GM03348 (cell line): ENCODE results near the gene CTIF.
"Not testable (repeated sequence)": the region's sequence is repeated elsewhere in the genome, so short reads cannot be mapped to it uniquely, and the experiment has no call there.

Experiments used
- DNase-seq: peaks from one replicate; pipeline ENCODE4 v3.0.0; 2012; ENCODE audit warnings: low spot score

CTIF gene

DNA sequence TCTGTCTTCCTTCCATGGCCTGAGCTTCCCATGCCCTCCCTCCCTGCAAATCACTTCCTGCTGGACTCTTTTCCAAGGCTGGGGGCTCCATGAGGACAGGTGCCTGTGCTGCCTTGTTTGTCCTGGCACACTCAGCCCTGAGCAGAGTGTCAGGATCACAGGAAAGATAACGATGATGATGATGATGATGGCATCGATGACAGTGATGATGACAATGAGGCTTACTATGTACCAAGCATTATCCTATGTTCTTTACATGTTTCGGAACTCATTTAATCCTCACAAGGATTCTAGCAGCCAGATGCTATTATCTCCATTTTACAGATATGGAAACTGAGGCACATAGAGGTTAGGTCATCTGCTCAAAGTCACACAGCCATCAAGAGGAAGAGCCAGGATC, 170.0 kb downstream of the CTIF start:
- no peak for DNase-seq

DNA sequence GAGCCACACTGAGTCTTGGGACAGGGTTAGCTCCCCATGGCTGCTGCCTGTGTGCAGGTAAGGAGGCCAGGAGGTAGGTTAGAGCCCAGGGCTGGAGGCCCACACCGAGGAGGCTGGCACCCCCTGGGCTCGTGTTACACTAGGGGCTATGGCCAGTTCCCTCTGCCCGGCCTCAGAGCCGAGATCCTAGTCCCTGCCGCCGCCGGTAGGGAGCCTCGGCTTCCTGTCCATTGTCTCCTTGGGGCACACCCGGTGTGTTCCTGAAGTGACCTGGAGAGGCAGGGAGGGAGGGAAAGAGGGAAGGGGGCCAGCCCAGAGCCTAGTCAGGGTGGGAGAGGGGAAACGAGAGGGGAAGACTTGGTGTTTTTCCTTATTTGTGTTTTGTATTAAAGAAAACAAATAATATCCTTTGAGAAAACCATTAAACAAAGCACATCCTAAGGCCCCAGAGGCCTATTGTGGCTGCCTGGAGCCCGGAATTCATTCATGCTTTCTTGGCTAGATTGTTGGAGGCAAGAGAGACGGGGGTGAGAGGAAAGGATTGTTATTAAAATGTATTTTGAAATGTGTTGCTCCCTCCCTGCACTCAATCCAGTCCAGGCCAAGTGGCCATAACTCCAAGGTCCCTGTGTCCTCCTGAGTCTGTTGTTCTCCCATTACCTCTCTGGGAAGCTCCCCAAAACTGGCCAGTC, 170.7 kb downstream of the CTIF start:
- no peak for DNase-seq

DNA sequence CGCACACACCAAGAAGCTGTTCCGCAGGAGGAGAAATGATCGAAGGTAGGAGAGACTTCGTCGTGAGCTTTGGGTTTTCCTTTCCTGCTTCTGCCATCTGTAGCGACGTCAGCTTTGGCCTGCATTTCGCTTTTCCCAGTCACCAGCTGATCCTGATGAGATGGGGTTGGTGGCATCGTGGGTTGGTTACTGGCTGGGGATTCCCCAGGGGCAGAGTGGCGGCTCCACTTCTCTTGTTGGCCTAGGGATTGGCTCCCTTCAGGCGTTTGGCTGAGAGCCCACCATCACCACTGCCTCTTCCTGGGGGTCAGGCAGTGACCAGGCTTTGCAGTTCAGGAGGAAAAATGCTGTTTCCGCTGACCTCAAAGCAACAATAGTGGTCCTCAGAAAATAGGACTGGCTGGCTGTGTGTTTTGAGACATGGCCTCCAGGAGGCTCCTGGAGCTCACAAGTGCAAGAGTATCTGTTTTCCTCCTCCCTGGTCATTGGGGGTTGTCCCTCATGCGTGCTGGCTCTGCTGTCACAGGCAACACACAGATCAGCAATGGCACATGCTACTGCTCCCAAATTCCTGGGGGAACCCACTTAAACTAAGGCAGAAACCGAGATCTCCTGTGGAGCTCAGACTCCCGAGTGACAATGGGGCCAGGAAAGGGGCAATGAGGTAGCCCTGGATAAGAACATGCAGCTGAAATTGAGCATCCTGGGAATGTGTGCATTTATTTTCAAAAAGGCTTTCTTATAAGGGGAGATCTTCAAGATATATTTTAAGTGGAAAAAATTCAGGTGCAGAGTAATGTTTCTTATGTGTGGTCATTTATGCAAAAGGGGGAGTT, 173.0 kb downstream of the CTIF start:
- peak; percentile 62 for DNase-seq

GRCh38 chr18:48713309-48713708, 174.5 kb downstream of the CTIF start:
- no peak for DNase-seq

DNA sequence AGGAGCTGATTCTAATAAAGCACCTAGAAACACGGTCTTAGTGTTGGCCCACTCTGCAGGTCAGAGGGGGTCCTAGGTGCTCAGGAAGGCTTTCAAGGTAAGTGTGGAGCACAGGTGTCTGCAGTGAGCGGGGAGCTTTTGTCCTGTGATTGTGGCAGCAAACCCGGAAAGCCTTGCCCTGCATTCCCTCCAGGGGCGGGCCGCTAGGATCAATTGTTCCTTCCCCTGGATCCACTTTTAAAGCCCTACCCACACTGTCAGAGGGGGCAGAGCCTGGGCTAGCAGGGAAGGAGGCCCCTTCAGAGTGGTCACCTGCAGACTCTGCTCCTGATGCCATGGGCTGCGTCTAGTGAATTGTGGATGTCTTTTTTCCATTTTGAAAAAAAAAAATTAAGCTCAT, 176.0 kb downstream of the CTIF start:
- DNase-seq, result no peak

- DNase-seq, result peak; percentile 64
Measured at GRCh38 chr18:48715711-48716361, 177.0 kb downstream of the CTIF start.

GRCh38 chr18:48717227-48717626, 178.4 kb downstream of the CTIF start:
- not testable (repeated sequence) for DNase-seq

DNA sequence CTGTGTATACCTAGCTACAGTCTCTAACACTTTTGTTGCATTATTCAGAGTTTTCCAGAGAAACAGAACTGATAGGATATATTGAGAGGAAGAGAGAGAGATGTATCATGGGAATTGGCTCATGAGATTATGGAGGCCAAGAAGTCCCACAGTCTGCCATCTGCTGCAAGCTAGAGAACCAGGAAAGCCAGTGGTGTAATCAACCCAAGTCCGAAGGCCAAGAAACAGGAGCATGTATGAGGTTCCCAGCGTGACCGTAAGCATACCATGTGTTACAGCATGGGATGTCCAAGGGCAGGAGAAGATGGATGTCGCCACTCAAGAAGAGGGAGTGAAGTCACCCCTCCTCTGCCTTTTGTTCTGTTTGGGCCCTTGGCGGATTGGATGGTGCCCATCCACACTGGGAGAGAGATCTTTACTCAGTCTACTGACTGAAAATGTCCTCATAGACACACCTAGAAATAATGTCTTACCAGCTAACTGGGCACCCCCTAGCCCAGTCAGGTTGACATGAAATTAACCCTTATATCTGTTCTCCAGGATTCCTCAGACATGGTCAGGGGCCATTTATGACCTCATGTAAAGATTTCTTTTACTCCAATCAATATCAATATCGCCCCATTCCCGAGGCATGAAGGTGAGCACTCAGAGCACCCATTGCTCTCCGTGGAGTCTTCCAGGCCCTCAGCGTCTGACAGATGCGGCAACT, 179.6 kb downstream of the CTIF start:
- no peak for DNase-seq

DNA sequence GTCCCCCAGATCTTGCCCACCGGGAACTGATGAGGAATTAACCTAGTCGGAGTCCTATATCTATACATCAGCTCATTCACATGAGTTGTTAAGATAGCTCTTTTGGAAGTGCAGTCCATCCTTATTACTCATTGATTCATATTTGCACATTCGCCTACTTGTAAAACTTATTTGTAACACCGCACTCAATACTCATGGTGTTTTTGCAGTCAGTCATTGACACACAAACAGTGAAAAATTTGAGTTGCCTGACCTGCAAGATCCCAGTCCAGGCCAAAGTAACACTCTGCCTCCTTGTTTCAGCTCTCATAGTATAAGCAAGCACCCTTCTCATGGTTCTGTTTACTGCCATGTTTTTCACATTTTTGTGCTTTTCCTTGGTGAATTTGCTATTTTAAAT, 180.6 kb downstream of the CTIF start:
- no peak for DNase-seq

DNA sequence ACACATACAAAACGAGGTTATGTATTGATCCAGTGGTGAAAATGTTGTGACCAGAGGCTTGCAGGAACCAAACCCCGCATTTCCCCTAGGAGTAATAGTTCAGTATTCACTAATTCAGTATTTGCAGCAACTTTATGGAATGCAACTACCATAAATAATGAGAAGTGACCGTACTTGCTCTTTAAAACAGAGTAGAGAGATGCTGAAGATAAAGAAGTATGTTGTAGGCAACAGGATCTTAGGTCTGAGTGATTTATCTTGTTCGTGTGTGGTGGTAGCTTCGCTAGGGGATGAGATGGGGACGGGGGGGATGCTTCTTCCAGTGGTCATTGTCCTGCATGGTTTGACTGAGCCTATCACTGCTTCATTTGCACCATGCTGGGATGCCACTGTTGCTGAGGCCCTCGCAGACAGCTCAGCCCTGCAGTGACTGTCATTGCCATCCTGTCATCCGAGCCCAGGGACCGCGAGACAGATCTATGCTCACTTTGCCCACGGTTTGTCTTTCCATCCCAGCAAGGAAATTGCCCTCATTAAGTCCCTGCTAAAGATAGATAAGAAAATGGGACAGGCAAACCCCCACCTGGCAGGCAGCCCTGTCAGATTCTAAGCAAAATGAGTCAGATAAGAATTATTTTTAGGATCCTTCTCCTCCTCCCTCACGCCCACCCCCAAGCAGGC, 181.3 kb downstream of the CTIF start:
- DNase-seq, result peak; percentile 62

- no peak for DNase-seq
Measured at GRCh38 chr18:48720655-48721025, 181.8 kb downstream of the CTIF start.

DNA sequence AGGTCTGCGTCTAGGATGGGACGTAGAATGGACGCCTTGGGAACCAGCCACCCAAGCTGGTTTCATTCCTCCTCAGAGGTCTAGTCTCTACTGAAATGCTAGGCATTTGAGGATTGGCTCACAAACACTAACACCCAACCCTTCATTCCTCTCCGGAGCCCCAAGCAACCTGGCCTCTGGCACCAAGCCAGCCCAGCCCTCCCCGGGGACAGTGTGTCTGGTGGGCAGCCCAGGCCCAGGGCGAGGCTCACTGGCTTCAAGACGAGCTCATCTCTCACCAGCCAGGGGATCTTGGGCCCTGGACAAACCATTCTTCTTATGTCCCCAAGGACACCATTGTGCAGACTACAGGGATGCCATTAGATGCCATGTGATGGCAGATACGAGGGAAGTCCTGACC, 182.5 kb downstream of the CTIF start:
- no peak for DNase-seq

- no peak for DNase-seq
Measured at GRCh38 chr18:48723016-48723415, 184.2 kb downstream of the CTIF start.

DNA sequence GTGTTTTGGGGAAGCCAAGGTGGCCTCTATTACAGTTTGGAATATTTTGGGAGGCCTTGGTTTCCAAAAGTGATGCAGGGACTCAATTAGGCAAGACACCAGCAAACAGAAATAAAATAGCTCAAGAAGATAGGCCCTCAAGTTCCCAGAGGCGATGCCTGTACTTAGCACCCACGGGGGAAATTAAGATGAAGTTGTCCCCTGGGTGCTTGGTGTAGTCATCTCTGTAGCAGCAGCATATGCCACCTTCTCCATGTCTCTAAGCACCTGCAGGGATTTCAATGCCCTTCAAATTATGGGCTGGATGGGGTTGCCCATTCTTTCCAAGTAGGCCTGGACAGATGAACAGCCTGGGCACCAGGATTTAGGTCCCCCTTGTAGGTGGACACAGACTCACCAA, 185.0 kb downstream of the CTIF start:
- no peak for DNase-seq

DNA sequence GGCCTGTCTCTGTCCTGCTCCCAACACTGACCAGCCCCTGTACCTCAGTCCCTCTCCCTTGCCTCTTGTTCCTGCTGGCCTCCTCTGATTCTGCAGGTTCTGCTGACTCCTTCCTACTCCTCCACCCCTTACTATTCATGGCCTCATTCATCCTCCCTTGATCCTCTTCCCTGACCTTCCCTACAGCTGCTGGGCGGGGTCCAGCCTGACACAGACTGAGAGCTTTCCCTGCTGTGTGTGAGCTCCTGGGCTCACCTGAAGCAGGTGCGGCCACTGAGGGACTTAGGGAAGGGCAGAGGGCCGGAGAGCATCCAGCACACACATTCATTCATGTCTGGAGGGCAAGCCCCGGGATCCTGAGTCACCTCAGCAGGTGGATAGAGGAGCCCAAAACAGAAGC, 185.6 kb downstream of the CTIF start:
- no peak for DNase-seq

DNA sequence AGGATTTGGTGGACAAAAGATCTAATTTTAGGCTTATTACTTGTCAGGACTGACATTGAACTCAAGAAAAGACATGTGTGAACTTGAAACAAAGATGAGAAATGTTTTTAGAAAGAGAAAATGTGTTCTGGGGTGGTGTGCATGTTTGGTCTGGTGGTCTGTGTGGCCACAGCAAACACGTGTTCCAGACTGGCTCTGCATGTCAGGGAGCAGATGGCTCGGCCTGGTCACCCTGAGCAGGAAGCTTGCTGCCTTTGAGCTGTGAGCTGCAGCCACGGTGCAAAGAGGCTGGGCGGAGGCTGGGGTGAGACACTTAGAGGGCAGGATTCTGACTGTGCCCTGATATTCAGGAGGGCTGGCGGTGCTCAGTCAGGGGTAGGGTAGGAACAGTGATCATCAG, 186.1 kb downstream of the CTIF start:
- no peak for DNase-seq

DNA sequence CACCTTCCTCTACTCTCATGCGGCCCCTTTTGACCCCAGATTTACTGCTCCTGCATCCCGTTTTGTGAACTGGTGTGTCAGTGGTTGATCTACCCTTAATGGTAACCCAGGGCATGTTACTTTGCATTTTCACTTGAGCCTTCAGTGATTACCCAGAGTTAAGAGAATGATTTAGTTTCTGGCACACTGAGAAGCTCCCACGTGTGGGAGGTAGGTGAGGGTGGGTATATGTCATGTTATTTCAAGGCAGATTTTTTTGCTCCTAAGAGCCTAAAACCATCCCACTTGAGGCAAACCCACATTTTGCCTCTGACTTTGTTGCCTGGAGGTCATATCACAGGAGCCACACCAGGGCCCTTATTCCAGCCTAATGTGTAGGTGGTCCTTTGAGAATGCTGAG, 186.7 kb downstream of the CTIF start:
- DNase-seq, result no peak

GRCh38 chr18:48727681-48728080, 188.8 kb downstream of the CTIF start:
- DNase-seq, result peak; percentile 55

GRCh38 chr18:48728204-48728833, 189.5 kb downstream of the CTIF start:
- DNase-seq, result peak; percentile 90

- DNase-seq, result peak; percentile 39
Measured at GRCh38 chr18:48729404-48729803, 190.6 kb downstream of the CTIF start.

- DNase-seq, result no peak
Measured at GRCh38 chr18:48730010-48730409, 191.2 kb downstream of the CTIF start.
